Type B pancreatic cell (in vitro differentiated cells): ENCODE results near the gene MBD5. TPM values are rescaled to one million over a fixed set of nuclear protein-coding genes. Genes with fewer than 3 reads are reported as not detected.
A peak's percentile ranks its signal among the peaks of the same experiment; 100 is the strongest.
"Not testable (repeated sequence)": the region's sequence is repeated elsewhere in the genome, so short reads cannot be mapped to it uniquely, and the experiment has no call there.

Experiments used
- DNase-seq: peaks from one replicate; pipeline ENCODE4 v3.0.0; 2021; ENCODE audit warnings: mixed read lengths; ENCODE audit not compliant: unreplicated experiment; ENCODE audit errors: extremely low spot score
- H3K27ac Mint-ChIP-seq: 2 replicates; pipeline ENCODE4 v1.8.0; 2021; ENCODE audit warnings: mild to moderate bottlenecking, mixed read lengths
- H3K27me3 Mint-ChIP-seq: 2 replicates; pipeline ENCODE4 v1.8.0; 2021; ENCODE audit warnings: mixed read lengths
- H3K36me3 Mint-ChIP-seq: 2 replicates; pipeline ENCODE4 v1.8.0; 2021; ENCODE audit warnings: mixed read lengths
- H3K4me1 Mint-ChIP-seq: one replicate; pipeline ENCODE4 v1.8.0; 2021; ENCODE audit warnings: mixed read lengths; ENCODE audit not compliant: unreplicated experiment
- H3K4me3 Mint-ChIP-seq: 2 replicates; pipeline ENCODE4 v1.8.0; 2021; ENCODE audit warnings: mild to moderate bottlenecking, mixed read lengths
- H3K9me3 Mint-ChIP-seq: 2 replicates; pipeline ENCODE4 v1.8.0; 2021; ENCODE audit warnings: mixed read lengths
- CTCF ChIP-seq: fragments of 200-600 bp; sonication (generic); conservative IDR thresholded peaks from 2 replicates; pipeline ENCODE4 v1.5.0; 2021; ENCODE audit warnings: antibody characterized with exemption, mild to moderate bottlenecking
- total RNA-seq: library from RNA; stranded (reverse); gene quantifications from 2 replicates; pipeline ENCODE4 v1.2.1, GENCODE V29; 2021; ENCODE audit warnings: low replicate concordance

Gene MBD5
- total RNA-seq, 1 donor from 2014 or later: 54.7 TPM

- no peak overlapping the region for H3K27ac Mint-ChIP-seq
- no peaks in the 10 kb centered on the region for H3K4me1 Mint-ChIP-seq
- TF ChIP-seq CTCF: no peak
- H3K36me3 Mint-ChIP-seq: peaks cover 39% of the 10 kb centered on the region
- H3K4me3 Mint-ChIP-seq: no peak overlapping the region
- no peak for DNase-seq
- no peaks in the 10 kb centered on the region for H3K27me3 Mint-ChIP-seq
- peaks cover 24% of the 10 kb centered on the region for H3K9me3 Mint-ChIP-seq
Measured at GRCh38 chr2:148006249-148007007, 14.5 kb upstream of the MBD5 start.

GRCh38 chr2:148007219-148007900 lies 13.5 kb upstream of the MBD5 start:
- H3K27me3 Mint-ChIP-seq: no peaks in the 10 kb centered on the region
- peaks cover 20% of the 10 kb centered on the region for H3K9me3 Mint-ChIP-seq
- no peaks in the 10 kb centered on the region for H3K4me1 Mint-ChIP-seq
- no peak overlapping the region for H3K4me3 Mint-ChIP-seq
- peak overlapping the region; percentile 95 for H3K27ac Mint-ChIP-seq
- DNase-seq: no peak
- no peak for TF ChIP-seq CTCF
- peaks cover 31% of the 10 kb centered on the region for H3K36me3 Mint-ChIP-seq

- Mint-ChIP-seq H3K4me3 (peak overlapping the region; percentile 38), H3K9me3 (peaks cover 14% of the 10 kb centered on the region), H3K36me3 (peaks cover 28% of the 10 kb centered on the region), H3K27ac (peak overlapping the region; percentile 95)
- not testable (repeated sequence) for DNase-seq, H3K4me1 Mint-ChIP-seq, H3K27me3 Mint-ChIP-seq
Measured at GRCh38 chr2:148008411-148008810, 12.5 kb upstream of the MBD5 start.

GRCh38 chr2:148013876-148014275 lies 7.0 kb upstream of the MBD5 start:
- no peak for TF ChIP-seq CTCF
- Mint-ChIP-seq H3K27ac (no peak overlapping the region), H3K4me3 (no peak overlapping the region), H3K36me3 (peaks cover 19% of the 10 kb centered on the region), H3K27me3 (no peaks in the 10 kb centered on the region), H3K4me1 (peaks cover 21% of the 10 kb centered on the region), H3K9me3 (peaks cover 8% of the 10 kb centered on the region)
- DNase-seq: no peak

- Mint-ChIP-seq H3K9me3 (peaks cover 5% of the 10 kb centered on the region), H3K27ac (no peak overlapping the region), H3K4me3 (no peak overlapping the region), H3K36me3 (peaks cover 19% of the 10 kb centered on the region), H3K4me1 (peaks cover 23% of the 10 kb centered on the region), H3K27me3 (no peaks in the 10 kb centered on the region)
- TF ChIP-seq CTCF: no peak
- DNase-seq: no peak
Measured at GRCh38 chr2:148014616-148015015, 6.3 kb upstream of the MBD5 start.
